CD4-positive, alpha-beta T cell treated with Interleukin-15 for 4 hours (primary cell): Measurements from ENCODE around the gene BCL6B.

Experiments
- DNase-seq: peaks from one replicate; pipeline ENCODE4 v3.0.0-alpha.2; 2020; ENCODE audit warnings: low spot score

Gene BCL6B

GRCh38 chr17:7058831-7059447 lies 36.1 kb downstream of the BCL6B start:
- no peak for DNase-seq

- no peak for DNase-seq
These were observed 37.5 kb downstream of the BCL6B start for GRCh38 chr17:7060165-7060891.

GRCh38 chr17:7063518-7064094 lies 40.8 kb downstream of the BCL6B start:
- no peak for DNase-seq

GRCh38 chr17:7064261-7064660 lies 41.4 kb downstream of the BCL6B start:
- no peak for DNase-seq

GRCh38 chr17:7067198-7067597 lies 44.3 kb downstream of the BCL6B start:
- no peak for DNase-seq

- DNase-seq = no peak
These were observed 45.4 kb downstream of the BCL6B start for GRCh38 chr17:7068268-7068667.

GRCh38 chr17:7070712-7071111 lies 47.9 kb downstream of the BCL6B start:
- no peak for DNase-seq

GRCh38 chr17:7072406-7072805 lies 49.6 kb downstream of the BCL6B start:
- no peak for DNase-seq

- no peak for DNase-seq
These were observed 52.1 kb downstream of the BCL6B start for GRCh38 chr17:7074931-7075330.

- no peak for DNase-seq
These were observed 55.2 kb downstream of the BCL6B start for GRCh38 chr17:7077911-7078546.

- DNase-seq = no peak
These were observed 55.9 kb downstream of the BCL6B start for GRCh38 chr17:7078711-7079110.
